Measurements from ENCODE around the gene SOWAHD.
"Not testable (repeated sequence)": the region's sequence is repeated elsewhere in the genome, so short reads cannot be mapped to it uniquely, and the experiment has no call there.

SOWAHD gene

GRCh38 chrX:119745283-119745848 lies 13.0 kb upstream of the SOWAHD start:
- no peak for TF ChIP-seq CTCF (IDR thresholded peaks at IDR 0.05; ENCODE audit: borderline replicate concordance, insufficient read depth, low read depth, low read length)
- H3K4me3 ChIP-seq (ENCODE audit: low read depth, low read length) = no peak overlapping the region

GRCh38 chrX:119750131-119750530 lies 8.3 kb upstream of the SOWAHD start:
- not testable (repeated sequence) for H3K4me3 ChIP-seq (ENCODE audit: low read depth, low read length)

- H3K4me3 ChIP-seq (ENCODE audit: low read depth, low read length) = not testable (repeated sequence)
These were observed 7.6 kb upstream of the SOWAHD start for GRCh38 chrX:119750751-119751150.

- H3K4me3 ChIP-seq (ENCODE audit: low read depth, low read length) = no peak overlapping the region
- no peak for TF ChIP-seq CTCF (IDR thresholded peaks at IDR 0.05; ENCODE audit: borderline replicate concordance, insufficient read depth, low read depth, low read length)
These were observed 5.4 kb upstream of the SOWAHD start for GRCh38 chrX:119753001-119753400.

- peak; percentile 56 for TF ChIP-seq CTCF (IDR thresholded peaks at IDR 0.05; ENCODE audit: borderline replicate concordance, insufficient read depth, low read depth, low read length)
- H3K4me3 ChIP-seq (ENCODE audit: low read depth, low read length) = no peak overlapping the region
These were observed 4.6 kb upstream of the SOWAHD start for GRCh38 chrX:119753639-119754257.

- peak overlapping the region; percentile 41 for H3K4me3 ChIP-seq (ENCODE audit: low read depth, low read length)
- no peak for TF ChIP-seq CTCF (IDR thresholded peaks at IDR 0.05; ENCODE audit: borderline replicate concordance, insufficient read depth, low read depth, low read length)
These were observed 2.3 kb upstream of the SOWAHD start for GRCh38 chrX:119755981-119756533.

GRCh38 chrX:119756926-119757635 lies 1.3 kb upstream of the SOWAHD start:
- TF ChIP-seq CTCF (IDR thresholded peaks at IDR 0.05; ENCODE audit: borderline replicate concordance, insufficient read depth, low read depth, low read length) = no peak
- H3K4me3 ChIP-seq (ENCODE audit: low read depth, low read length) = no peak overlapping the region

- H3K4me3 ChIP-seq (ENCODE audit: low read depth, low read length) = peak overlapping the region; percentile 63
- TF ChIP-seq CTCF (IDR thresholded peaks at IDR 0.05; ENCODE audit: borderline replicate concordance, insufficient read depth, low read depth, low read length) = no peak
These were observed 776 bp upstream of the SOWAHD start for GRCh38 chrX:119757646-119757978.
